K562 (cell line): ENCODE data around the gene PHF20. TPM values are rescaled to one million over a fixed set of nuclear protein-coding genes. Genes with fewer than 3 reads are reported as not detected.
A peak's percentile ranks its signal among the peaks of the same experiment; 100 is the strongest.

Experiments used
- AFF4 ChIP-seq: sonication (generic); formaldehyde crosslinking; IDR thresholded peaks from 2 replicates; pipeline ENCODE4 v1.8.0; 2023; ENCODE audit warnings: mild to moderate bottlenecking, missing genetic modification reagents
- E2F3 ChIP-seq: fragments of 250-450 bp; sonication (Bioruptor Pico); IDR thresholded peaks from 2 replicates; pipeline ENCODE4 v1.4.0; 2020; ENCODE audit warnings: mild to moderate bottlenecking
- HNRNPL ChIP-seq: fragments of 200-400 bp; formaldehyde crosslinking; IDR thresholded peaks from 2 replicates; pipeline ENCODE4 v1.6.1; 2017; ENCODE audit warnings: low read depth, mild to moderate bottlenecking, low read length
- MBD1 ChIP-seq: fragments of 250-450 bp; sonication (Bioruptor Pico); IDR thresholded peaks from 2 replicates; pipeline ENCODE4 v1.8.0; 2022; ENCODE audit warnings: inconsistent platforms
- MEIS2 ChIP-seq: fragments of 450-650 bp; IDR thresholded peaks from 2 replicates; pipeline ENCODE4 v1.6.1; 2014; ENCODE audit warnings: mild to moderate bottlenecking; ENCODE audit not compliant: partially characterized antibody
- POLR2G ChIP-seq: fragments of 200-400 bp; formaldehyde crosslinking; IDR thresholded peaks from 2 replicates; pipeline ENCODE4 v1.6.1; 2017; ENCODE audit warnings: low read depth, mild to moderate bottlenecking, antibody characterized with exemption, low read length, moderate library complexity
- POLR2H ChIP-seq: IDR thresholded peaks from 2 replicates; pipeline ENCODE4 v1.6.1; 2016; ENCODE audit warnings: missing genetic modification characterization, low read depth, mild to moderate bottlenecking, control low read depth, missing compliant biosample characterization, moderate library complexity
- SNAPC5 ChIP-seq: fragments of 250-450 bp; sonication (Bioruptor Pico); IDR thresholded peaks from 2 replicates; pipeline ENCODE4 v1.8.0; 2021; ENCODE audit warnings: moderate library complexity, mild to moderate bottlenecking, inconsistent platforms
- ZBED1 ChIP-seq: IDR thresholded peaks from 2 replicates; pipeline ENCODE4 v1.6.1; 2014
- ZBTB26 ChIP-seq: fragments of 450-650 bp; formaldehyde crosslinking; IDR thresholded peaks from 2 replicates; pipeline ENCODE4 v1.4.0; 2022; ENCODE audit warnings: missing genetic modification characterization
- ZNF431 ChIP-seq: sonication (generic); formaldehyde crosslinking; IDR thresholded peaks from 2 replicates; pipeline ENCODE4 v1.8.0; 2022; ENCODE audit warnings: mild to moderate bottlenecking, missing genetic modification reagents
- polyA plus RNA-seq, 8 experiments: library from polyadenylated mRNA; depleted of rRNA in 4 of 8; stranded (reverse) in 5 of 8; unstranded in 3 of 8; fragments of >200 nt; fragmentation: Nextera tagmentation in 2 of 8; fragmentation: Illumina TruSeq in 1 of 8; extraction: Ambion mirVana in 2 of 8; extraction: Trizol in 1 of 8; gene quantifications; 2 replicates each; pipeline versions ENCODE4 v1.2.1 to v1.2.3, GENCODE V29; 2011 to 2014; ENCODE audit warnings: inconsistent platforms in 1 of 8, missing spikeins in 1 of 8
- total RNA-seq, 7 experiments: library from RNA; depleted of rRNA in 6 of 7; stranded (reverse); fragments of >200 nt in 6 of 7; fragmentation: Illumina TruSeq in 2 of 7; extraction: Trizol in 2 of 7; gene quantifications; 2 replicates each; pipeline versions ENCODE4 v1.2.1 to v1.2.3, GENCODE V29; 2011 to 2021; ENCODE audit warnings: low replicate concordance in 1 of 7
- TF ChIP-seq, protein P1 (sequence below): fragments of 150-350 bp; IDR thresholded peaks from 2 replicates; pipeline ENCODE4 v1.6.1; 2014; ENCODE audit warnings: low read depth, mild to moderate bottlenecking, low read length, borderline replicate concordance
- TF ChIP-seq, protein P2 (sequence below), 2 experiments: fragments of 450-650 bp in 1 of 2; sonication (generic) in 1 of 2; formaldehyde crosslinking in 1 of 2; IDR thresholded peaks in 1 of 2; conservative IDR thresholded peaks in 1 of 2; 2 replicates each; pipeline versions ENCODE4 v1.6.1 to v1.8.1; 2016 to 2023; ENCODE audit warnings: mild to moderate bottlenecking in 2 of 2, moderate library complexity in 2 of 2, inconsistent platforms in 1 of 2, missing genetic modification reagents in 1 of 2

The PHF20 gene
- total and polyA plus RNA-seq, 9 of the 15 experiments (the other 6 are each of a cell fraction or from before 2014, with no cell fraction given) = 49.9 to 196 (median 70.7) TPM

- peak; percentile 66 for TF ChIP-seq AFF4 (CRISPR knock-in tag)
- no peak for TF ChIP-seq MEIS2
- TF ChIP-seq, protein P1, sequence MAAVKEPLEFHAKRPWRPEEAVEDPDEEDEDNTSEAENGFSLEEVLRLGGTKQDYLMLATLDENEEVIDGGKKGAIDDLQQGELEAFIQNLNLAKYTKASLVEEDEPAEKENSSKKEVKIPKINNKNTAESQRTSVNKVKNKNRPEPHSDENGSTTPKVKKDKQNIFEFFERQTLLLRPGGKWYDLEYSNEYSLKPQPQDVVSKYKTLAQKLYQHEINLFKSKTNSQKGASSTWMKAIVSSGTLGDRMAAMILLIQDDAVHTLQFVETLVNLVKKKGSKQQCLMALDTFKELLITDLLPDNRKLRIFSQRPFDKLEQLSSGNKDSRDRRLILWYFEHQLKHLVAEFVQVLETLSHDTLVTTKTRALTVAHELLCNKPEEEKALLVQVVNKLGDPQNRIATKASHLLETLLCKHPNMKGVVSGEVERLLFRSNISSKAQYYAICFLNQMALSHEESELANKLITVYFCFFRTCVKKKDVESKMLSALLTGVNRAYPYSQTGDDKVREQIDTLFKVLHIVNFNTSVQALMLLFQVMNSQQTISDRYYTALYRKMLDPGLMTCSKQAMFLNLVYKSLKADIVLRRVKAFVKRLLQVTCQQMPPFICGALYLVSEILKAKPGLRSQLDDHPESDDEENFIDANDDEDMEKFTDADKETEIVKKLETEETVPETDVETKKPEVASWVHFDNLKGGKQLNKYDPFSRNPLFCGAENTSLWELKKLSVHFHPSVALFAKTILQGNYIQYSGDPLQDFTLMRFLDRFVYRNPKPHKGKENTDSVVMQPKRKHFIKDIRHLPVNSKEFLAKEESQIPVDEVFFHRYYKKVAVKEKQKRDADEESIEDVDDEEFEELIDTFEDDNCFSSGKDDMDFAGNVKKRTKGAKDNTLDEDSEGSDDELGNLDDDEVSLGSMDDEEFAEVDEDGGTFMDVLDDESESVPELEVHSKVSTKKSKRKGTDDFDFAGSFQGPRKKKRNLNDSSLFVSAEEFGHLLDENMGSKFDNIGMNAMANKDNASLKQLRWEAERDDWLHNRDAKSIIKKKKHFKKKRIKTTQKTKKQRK = no peak
- no peak for TF ChIP-seq E2F3 (CRISPR knock-in tag)
- no peak for TF ChIP-seq MBD1 (CRISPR knock-in tag)
- peak; percentile 55; the same call in 1 of the 2 replicates for TF ChIP-seq POLR2G
- no peak for TF ChIP-seq ZNF431 (CRISPR knock-in tag)
- TF ChIP-seq SNAPC5 (CRISPR knock-in tag) = no peak
- no peak for TF ChIP-seq ZBED1
- no peak for TF ChIP-seq HNRNPL
- TF ChIP-seq ZBTB26 (CRISPR knock-in tag) = no peak
- TF ChIP-seq POLR2H (tag) = peak; percentile 32
- TF ChIP-seq, protein P2, sequence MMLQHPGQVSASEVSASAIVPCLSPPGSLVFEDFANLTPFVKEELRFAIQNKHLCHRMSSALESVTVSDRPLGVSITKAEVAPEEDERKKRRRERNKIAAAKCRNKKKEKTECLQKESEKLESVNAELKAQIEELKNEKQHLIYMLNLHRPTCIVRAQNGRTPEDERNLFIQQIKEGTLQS (IDR thresholded peaks at IDR 0.05) = 0 out of 2 replicates have a peak, but pooled peaks have one; percentile 10
- TF ChIP-seq, protein P2 (CRISPR knock-in tag; conservative IDR thresholded peaks at IDR 0.05) = no peak
Measured at GRCh38 chr20:35739294-35740163, 32.3 kb upstream of the PHF20 start (continued).
